ENCODE measurements around the gene FLNB. TPM values are rescaled to one million over a fixed set of nuclear protein-coding genes. Genes with fewer than 3 reads are reported as not detected.

Gene FLNB
- total and polyA plus RNA-seq, 2 of the 13 experiments (the other 11 are each of a cell fraction or from before 2014, with no cell fraction given) = 106 to 130 TPM

DNA sequence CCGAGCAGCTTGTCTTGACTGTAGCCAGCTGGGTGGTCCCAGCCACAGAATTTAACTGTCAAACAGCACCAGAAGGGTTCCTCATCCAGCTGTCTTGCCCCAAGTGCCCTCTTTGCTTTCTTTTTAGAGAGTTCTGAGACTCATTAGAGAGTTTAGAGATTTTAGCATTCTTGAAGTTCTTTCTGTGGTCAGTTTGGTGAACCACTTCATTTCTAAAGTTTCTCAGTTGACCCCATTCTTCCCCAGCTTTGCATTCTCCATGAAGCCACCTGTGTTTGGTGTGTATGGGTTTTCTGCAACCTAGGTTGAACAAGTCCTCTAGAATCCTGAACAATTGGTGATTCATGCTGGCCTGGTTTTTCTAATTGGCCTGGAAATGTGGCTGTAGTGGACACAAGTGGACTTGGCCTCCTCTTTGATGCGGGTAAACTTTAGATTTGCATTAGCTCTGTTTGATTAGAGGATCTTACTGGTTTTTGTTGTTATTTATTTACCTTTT lies 33.7 kb downstream of the FLNB start (continued):
- TF ChIP-seq, protein P1, sequence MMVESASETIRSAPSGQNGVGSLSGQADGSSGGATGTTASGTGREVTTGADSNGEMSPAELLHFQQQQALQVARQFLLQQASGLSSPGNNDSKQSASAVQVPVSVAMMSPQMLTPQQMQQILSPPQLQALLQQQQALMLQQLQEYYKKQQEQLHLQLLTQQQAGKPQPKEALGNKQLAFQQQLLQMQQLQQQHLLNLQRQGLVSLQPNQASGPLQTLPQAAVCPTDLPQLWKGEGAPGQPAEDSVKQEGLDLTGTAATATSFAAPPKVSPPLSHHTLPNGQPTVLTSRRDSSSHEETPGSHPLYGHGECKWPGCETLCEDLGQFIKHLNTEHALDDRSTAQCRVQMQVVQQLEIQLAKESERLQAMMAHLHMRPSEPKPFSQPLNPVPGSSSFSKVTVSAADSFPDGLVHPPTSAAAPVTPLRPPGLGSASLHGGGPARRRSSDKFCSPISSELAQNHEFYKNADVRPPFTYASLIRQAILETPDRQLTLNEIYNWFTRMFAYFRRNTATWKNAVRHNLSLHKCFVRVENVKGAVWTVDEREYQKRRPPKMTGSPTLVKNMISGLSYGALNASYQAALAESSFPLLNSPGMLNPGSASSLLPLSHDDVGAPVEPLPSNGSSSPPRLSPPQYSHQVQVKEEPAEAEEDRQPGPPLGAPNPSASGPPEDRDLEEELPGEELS (CRISPR knock-in tag; IDR thresholded peaks at IDR 0.05) = peak; percentile 92
- TF ChIP-seq CREM (IDR thresholded peaks at IDR 0.05) (peak; percentile 58), CREM (CRISPR knock-in tag; IDR thresholded peaks at IDR 0.05) (no peak), ZNF234 (CRISPR knock-in tag; conservative IDR thresholded peaks at IDR 0.05) (no peak), ZNF496 (CRISPR knock-in tag; IDR thresholded peaks at IDR 0.05; ENCODE audit: insufficient replicate concordance) (no peak), KDM3A (CRISPR knock-in tag; IDR thresholded peaks at IDR 0.05; ENCODE audit: low read depth) (no peak), CBFB (CRISPR knock-in tag; IDR thresholded peaks at IDR 0.05) (no peak), ISL2 (CRISPR knock-in tag; IDR thresholded peaks at IDR 0.05) (peak; percentile 49), ZNF121 (CRISPR knock-in tag; IDR thresholded peaks at IDR 0.05) (no peak), TBX3 (IDR thresholded peaks at IDR 0.05; ENCODE audit: borderline replicate concordance) (peak; percentile 44; the same call in 1 of the 2 replicates), FOXJ3 (CRISPR knock-in tag; IDR thresholded peaks at IDR 0.05; ENCODE audit: borderline replicate concordance) (0 out of 2 replicates have a peak, but pooled peaks have one; percentile 6), SRSF9 (IDR thresholded peaks at IDR 0.05; ENCODE audit: borderline replicate concordance, insufficient read depth, low read depth, low read length, poor library complexity, severe bottlenecking) (no peak), HIVEP1 (CRISPR knock-in tag; IDR thresholded peaks at IDR 0.05) (no peak), SRY (CRISPR knock-in tag; IDR thresholded peaks at IDR 0.05) (no peak), ZNF326 (CRISPR knock-in tag; IDR thresholded peaks at IDR 0.05; ENCODE audit: borderline replicate concordance) (no peak), KDM2A (CRISPR knock-in tag; IDR thresholded peaks at IDR 0.05; ENCODE audit: borderline replicate concordance, low read depth) (no peak), ZMYM3 (CRISPR knock-in tag; IDR thresholded peaks at IDR 0.05) (no peak), POGZ (CRISPR knock-in tag; IDR thresholded peaks at IDR 0.05) (no peak), JUNB (CRISPR knock-in tag; IDR thresholded peaks at IDR 0.05; ENCODE audit: borderline replicate concordance) (no peak), ZNF816 (CRISPR knock-in tag; IDR thresholded peaks at IDR 0.05; ENCODE audit: borderline replicate concordance) (no peak), MEF2D (CRISPR knock-in tag; IDR thresholded peaks at IDR 0.05) (no peak)
- TF ChIP-seq, protein P2, sequence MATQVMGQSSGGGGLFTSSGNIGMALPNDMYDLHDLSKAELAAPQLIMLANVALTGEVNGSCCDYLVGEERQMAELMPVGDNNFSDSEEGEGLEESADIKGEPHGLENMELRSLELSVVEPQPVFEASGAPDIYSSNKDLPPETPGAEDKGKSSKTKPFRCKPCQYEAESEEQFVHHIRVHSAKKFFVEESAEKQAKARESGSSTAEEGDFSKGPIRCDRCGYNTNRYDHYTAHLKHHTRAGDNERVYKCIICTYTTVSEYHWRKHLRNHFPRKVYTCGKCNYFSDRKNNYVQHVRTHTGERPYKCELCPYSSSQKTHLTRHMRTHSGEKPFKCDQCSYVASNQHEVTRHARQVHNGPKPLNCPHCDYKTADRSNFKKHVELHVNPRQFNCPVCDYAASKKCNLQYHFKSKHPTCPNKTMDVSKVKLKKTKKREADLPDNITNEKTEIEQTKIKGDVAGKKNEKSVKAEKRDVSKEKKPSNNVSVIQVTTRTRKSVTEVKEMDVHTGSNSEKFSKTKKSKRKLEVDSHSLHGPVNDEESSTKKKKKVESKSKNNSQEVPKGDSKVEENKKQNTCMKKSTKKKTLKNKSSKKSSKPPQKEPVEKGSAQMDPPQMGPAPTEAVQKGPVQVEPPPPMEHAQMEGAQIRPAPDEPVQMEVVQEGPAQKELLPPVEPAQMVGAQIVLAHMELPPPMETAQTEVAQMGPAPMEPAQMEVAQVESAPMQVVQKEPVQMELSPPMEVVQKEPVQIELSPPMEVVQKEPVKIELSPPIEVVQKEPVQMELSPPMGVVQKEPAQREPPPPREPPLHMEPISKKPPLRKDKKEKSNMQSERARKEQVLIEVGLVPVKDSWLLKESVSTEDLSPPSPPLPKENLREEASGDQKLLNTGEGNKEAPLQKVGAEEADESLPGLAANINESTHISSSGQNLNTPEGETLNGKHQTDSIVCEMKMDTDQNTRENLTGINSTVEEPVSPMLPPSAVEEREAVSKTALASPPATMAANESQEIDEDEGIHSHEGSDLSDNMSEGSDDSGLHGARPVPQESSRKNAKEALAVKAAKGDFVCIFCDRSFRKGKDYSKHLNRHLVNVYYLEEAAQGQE (IDR thresholded peaks at IDR 0.05; ENCODE audit: borderline replicate concordance in 1 of 2, low read depth in 1 of 2, low read length in 2 of 2) = no peak
- TF ChIP-seq, protein P3, sequence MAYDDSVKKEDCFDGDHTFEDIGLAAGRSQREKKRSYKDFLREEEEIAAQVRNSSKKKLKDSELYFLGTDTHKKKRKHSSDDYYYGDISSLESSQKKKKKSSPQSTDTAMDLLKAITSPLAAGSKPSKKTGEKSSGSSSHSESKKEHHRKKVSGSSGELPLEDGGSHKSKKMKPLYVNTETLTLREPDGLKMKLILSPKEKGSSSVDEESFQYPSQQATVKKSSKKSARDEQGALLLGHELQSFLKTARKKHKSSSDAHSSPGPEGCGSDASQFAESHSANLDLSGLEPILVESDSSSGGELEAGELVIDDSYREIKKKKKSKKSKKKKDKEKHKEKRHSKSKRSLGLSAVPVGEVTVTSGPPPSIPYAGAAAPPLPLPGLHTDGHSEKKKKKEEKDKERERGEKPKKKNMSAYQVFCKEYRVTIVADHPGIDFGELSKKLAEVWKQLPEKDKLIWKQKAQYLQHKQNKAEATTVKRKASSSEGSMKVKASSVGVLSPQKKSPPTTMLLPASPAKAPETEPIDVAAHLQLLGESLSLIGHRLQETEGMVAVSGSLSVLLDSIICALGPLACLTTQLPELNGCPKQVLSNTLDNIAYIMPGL (CRISPR knock-in tag; IDR thresholded peaks at IDR 0.05; ENCODE audit: borderline replicate concordance in 1 of 2, low read depth in 1 of 2) = no peak
